Suppressor macrophage treated with lipopolysaccharide for 1 hour (primary cell): ENCODE measurements around the gene COMTD1.
"Not testable (repeated sequence)": the region's sequence is repeated elsewhere in the genome, so short reads cannot be mapped to it uniquely, and the experiment has no call there.

ENCODE experiments used
- DNase-seq, 3 donors: peaks; one replicate each; pipeline ENCODE4 v3.0.0-alpha.2; 2020 to 2022

Gene COMTD1

DNA sequence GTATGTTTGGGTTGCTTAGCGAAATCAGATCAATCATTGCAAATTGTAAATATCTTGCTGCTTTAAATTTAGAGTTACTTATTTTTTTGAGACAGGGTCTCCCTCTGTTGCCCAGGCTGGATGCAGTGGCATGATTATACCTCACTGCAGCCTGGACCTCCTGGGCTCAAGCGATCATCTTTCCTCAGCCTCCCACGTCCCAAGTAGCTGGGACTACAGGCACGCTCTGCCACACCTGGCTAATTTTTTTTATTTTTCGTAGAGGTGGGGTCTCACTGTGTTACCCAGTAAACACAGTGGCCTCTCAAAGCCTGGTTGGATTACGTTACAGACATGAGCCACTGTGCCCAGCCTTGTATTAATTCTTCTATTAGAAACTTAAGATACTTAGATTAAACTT is 23.4 kb downstream of the COMTD1 start:
- no peak for DNase-seq

DNA sequence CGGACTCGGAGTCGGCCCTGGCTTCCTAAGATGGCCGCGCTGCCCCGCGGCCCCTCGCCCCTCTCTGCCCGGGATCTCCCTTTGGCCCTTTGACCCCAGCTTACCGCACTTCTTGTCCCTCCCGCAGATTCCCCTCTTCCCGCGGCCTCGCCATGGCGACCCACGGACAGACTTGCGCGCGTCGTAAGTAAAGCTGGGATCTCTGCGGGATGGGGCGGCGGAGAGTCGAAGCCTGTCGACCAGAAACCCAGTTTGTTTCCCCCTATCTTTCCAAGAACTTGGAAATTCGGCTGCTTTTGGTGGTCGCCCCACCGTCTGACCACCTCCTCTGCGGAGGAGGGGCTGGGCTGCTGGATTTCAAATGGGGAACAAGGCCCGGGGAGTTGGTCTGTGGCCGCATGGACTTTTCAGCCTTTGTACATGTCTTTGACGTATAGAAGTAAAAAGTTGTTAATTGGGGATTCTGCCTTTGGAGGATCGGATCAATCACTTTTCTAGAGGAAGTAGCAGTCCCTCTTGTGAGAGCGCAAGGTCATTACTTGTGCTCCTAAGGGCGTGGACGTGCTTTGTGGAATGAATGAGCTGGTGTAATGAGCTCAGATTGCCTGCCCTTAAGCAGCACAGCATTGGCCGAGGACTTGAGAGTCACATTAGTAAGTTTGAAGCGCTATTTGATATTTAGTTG is 24.6 kb downstream of the COMTD1 start:
- peak; percentile 58 to 69 (median 62) for DNase-seq

DNA sequence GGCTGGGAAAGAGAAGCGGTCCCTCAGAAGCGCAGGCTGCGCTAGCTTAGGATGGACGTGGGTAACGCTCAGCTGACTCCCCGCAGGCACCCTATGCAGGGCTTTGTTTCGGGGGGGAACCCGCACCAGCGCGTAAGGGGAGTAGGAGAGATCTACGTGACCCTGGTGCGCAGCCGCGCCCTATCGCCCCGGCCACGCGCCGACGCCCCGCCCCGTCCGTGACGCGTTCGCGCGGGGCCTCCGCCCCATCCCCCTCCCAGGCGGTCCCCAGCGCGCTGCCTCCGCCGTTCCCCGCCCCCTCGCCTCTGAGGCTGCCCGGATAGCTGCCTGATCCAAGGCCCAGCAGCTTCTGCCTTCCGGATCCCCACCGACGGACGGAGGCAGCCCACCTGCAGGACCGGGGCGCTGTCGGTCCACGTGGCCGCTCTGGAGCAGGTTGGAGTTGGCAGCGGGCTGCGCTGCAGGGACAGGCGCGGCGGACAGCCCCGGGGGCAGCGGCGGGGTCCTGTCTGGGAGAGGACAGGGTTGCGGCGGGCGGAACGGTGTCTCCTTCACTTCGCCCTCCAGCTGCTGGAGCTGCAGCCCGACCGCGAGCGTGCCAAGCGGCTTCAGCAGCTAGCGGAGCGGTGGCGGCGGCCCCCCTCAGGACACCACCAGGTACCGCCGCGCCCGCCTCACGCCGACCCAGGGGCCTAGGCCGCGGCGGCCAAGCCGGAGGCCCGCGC is 25.3 kb downstream of the COMTD1 start, which contains the start of gene VDAC2:
VDAC2 (plus strand) TSS at position 515 of the 725 bp plus-strand sequence. CDS start 363 bp downstream, outside the sequence.
- DNase-seq = peak; percentile 90 to 98 (median 97)

DNA sequence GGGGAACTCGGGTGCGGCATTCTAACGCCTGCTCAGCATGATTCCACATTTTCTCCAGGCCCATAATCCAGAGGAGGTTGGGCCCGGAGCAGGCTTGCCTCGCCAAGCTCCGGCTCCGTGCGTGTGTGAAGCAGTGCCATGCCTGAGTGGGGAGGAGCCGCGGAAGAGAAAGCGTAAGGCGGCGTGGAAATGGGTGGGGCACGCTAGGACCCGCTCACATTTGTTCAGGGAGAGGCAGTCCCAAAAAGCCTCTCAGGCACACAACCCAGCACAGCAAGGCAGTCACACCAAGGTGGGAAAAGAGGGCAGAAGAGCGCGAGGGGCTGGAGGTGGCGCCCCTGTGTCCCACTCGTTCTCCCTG is 25.9 kb downstream of the COMTD1 start:
- peak; percentile 79 to 86 (median 79) for DNase-seq

DNA sequence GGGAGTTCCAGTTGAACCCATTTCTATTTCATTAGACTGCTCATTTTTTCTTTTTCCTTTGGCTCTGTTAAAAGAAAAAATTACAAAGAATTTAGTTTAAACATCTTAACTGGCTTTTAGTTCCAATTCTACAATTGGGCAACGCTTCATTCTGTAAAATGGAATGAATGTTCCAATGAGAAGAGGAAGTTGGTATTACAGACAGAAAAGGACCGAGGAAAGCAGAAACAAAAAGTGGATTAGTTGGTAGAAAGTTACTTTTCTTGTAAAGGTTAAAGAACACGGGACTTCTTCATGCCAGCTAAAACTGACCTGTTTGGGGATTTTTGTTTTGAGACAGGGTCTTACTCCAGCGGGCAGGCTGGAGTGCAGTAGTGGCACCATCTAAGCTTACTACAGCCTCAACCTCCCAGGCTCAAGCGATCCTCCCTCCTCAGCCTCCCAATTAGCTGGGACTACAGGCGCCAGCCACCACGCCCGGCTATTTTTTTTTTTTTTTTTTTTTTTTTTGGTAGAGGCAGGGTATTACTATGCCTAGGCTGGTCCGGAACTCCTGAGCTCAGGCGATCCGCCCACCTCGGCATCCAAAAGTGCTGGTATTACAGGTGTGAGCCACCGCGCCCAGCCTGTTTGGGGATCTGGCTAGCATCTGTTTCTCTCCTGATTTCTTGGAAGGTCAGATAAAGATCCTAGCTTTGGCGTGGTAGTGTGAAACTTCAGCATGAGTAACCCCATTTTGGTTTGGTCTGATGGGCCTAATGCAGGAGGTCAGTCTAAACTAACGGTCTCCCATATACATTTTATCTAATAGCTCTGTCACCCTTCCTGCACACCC is 26.5 kb downstream of the COMTD1 start:
- DNase-seq = peak; percentile 13 to 41 (median 35)

DNA sequence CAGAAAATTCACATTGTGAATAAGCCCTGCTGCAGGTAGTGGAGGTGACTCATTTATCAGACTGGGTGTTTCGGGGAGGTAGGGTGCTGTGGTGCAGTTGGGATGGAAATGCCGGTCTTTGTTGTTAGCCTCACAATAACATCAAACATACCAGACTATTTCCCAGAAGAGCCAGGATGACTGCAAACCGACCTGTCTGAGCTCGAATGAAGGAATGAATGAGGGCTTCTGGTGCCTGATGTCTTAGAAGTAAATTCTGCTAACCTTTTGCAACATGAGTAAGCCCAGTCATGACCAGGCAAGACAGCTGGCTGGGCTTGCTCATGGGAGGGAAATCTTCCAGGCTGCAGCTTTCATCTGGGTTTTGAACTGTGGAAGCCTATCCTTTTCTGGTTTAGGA is 27.6 kb downstream of the COMTD1 start:
- DNase-seq = no peak

DNA sequence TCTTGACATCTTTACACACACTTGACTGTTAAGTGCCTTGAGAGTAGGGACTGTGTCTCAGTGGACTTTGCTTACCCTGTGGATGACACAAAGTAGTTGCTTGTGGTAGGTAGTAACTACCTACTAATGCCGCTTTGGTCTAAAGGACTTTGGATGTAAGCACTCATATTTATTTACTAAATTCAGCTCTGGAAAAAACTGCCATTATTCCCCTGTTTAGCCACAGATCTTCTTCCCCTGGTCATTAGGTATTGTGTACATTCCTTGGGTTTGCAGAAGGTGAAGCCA is 28.0 kb downstream of the COMTD1 start:
- DNase-seq = no peak

DNA sequence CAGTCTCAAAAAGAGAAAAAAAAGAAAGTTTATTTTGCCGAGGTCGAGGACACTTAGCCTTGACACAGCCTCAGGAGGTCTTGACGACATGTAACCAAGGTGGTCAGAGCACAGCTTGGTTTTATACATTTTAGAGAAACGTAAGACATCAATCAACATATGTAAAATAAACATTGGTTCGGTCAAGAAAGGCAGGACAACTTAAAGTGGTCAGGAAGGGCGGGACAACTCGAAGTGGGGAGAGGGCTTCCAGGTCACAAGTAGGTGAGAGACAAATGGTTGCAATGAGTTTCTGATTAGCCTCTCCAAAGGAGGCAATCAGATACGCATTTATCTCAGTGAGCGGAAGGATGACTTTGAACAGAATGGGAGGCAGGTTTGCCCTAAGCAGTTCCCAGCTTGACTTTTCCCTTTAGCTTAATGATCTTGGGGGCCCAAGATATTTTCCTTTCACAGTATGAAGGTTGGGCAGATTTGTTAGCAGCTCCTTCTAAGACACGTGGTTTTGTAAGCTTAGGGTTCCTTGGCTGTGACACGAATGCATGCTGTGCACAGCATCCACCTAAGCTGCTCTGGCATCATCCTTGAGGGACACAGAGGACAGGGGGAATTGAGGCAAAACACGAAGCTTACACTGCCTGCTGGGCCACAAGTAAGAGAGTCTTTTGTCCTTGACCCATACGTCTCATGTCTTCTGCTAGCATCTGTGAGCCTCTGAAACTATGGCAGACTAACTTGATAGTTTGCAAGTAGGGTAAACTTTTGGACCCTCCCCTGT is 28.5 kb downstream of the COMTD1 start:
- DNase-seq = no peak

DNA sequence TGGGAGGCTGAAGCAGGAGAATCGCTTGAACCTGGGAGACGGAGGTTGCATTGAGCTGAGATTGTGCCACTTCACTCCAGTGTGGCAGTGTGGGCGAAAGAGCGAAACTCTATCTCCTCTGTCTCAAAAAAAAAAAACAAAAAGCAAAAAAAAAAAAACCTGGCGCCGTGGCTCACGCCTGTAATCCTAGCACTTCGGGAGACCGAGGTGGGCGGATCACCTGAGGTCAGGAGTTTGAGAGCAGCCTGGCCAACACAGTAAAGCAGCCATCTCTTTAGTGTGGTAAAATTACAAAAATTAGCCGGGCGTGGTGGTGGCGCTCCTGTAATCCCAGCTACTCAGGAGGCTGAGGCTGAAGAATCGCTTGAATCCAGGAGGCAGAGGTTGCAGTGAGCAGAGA is 29.1 kb downstream of the COMTD1 start:
- not testable (repeated sequence) for DNase-seq

DNA sequence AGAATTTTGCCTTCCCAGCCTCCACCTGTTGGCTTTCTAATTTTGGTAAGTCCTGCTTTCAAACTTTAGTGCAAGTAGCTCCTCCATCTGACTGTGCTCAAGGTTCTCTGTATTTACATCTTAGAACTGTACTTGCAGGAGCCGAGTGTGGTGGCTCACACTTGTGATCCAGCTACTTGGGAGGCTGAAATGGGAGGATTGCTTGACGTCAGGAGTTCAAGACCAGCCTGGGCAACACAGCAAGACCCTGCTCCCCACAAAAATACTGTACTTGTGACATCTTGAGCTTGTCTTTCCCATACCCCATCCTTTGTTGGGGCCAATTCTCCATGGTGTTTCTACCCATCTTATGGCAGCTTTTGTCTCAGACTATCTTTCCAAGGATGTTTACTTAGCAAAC is 29.8 kb downstream of the COMTD1 start:
- DNase-seq = no peak

DNA sequence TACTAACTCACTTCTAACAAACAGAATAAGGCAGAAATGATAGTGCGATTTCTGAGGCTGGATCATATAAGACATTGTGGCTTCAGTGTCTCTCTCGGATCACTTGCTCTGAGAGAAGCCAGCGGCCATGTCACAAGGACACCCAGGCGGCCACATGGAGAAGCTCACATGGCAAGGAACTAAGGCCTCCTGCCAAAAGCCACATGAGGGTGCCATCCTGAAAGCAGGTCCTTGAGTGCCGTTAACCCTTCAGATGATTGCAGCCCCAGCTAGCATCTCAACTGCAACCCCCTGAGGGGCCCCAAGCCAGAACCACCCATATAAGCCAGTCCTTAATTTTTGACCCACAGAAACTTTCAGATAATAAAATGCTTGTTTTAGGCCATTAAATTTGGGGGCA is 32.0 kb downstream of the COMTD1 start:
- no peak for DNase-seq

DNA sequence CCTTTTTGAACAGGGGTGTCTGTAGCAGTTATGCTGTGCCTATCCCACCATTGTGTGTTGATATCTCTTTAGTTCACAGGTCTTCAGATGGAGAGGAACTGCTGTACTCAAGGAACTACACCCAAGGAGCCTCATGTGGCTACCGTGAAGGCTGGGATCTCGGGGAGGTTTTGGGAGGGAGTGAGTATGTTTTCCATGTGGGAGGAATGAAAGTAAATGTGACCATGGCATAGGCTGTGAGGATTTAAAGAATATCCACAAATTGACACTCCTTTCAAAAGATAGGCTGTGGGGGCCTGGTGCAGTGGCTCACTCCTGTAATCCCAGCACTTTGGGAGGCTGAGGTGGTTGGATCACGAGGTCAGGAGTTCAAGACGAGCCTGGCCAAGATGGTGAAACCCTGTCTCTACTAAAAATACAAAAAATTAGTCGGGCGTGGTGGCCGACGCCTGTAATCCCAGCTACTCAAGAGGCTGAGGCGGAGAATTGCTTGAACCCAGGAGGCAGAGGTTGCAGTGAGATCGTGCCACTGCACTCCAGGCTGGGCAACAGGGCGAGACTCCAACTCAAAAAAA is 32.6 kb downstream of the COMTD1 start:
- DNase-seq = not testable (repeated sequence)

DNA sequence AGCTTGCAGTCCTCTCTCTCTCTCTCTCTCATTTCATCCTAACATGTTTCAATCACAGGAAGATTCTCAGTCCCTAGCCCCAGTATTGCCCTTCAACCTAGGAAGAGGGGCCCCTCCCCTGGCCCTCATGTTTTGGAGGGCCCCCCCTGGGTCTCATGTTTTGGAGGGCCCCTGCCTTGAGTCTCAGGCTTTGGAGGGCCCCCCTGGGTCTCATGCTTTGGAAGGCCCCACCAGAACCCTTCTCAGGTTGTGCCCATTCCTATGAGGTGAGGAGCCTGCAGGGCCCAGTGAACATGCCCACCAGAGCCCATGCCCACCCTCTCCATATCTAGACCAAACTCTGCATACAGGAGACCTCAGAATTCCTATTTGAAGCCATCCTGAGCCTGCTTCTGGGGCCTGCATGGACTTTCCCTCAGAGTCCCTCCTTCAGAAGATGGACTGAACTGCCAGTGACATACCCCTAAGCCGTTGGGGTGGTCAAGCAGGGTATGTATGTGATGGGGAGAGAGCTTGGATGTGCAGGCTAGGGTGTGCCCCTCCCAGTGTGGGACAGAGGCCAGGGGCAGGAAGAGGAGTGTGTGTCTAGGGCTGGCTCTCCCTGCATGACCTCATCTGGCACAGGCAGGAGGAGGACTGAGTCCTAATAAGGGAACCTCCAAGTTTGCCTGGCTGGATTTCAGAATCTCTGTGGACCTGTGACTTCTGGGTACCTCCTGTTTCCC is 33.3 kb downstream of the COMTD1 start:
- DNase-seq = peak; percentile 30 to 43 (median 31)

DNA sequence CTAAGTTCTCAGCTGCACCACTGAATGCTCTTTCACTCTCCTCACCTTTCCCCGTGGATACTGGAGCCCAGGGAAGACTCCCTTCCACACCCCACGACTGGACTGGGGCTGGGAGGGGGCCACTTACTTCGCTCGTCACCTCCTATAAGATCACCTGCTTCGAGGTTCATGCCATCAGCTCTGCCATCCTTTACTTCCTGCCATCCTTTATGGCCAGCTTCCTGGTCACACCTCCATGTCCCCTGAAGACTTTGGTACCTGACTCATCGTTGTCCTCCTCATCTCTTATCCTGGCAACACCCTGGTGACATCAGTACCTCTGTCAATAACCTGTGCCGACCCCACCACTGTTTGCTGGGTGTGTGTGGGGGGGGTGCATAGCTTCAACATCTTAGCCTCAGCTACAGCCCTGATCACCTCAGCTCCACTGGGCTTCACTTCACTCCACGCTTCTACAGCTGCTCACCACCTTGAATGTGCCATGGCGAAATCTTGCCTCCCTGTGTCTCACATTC is 33.9 kb downstream of the COMTD1 start:
- DNase-seq = no peak

DNA sequence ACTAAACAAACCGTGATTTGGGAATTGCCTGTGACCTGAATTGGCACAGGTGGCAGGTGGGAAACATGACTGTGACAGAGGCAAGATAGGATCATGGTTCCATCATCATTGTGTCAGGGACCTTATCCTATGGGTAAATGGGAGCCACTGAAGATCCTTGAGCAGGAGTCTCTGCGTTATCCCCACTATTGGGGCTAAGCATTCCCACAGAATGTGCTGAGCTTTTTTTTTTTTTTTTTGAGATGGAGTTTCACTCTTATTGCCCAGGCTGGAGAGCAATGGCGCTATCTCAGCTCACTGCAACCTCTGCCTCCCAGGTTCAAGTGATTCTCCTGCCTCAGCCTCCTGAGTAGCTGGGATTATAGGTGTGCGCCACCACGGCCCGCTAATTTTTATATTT is 35.8 kb downstream of the COMTD1 start:
- DNase-seq = not testable (repeated sequence)

DNA sequence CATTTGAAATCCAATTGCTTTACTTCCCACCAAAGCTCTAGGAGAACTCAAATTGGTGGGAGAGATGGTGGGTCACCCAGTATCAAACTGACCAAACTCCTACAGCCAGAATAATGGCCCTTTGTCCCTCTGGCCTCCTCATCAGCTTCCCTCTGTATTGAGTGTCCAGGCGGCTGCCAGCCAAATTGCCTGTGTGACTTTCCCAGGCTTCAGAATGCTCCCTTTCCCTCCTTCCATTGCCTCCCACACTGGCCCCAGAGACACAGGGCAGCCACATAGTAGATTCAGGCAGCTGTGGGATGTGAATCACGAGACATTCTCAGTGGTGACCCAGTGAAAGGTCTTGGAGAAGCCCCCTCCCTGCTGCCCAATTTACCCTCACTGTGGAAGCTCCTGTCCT is 37.9 kb downstream of the COMTD1 start:
- DNase-seq = no peak

DNA sequence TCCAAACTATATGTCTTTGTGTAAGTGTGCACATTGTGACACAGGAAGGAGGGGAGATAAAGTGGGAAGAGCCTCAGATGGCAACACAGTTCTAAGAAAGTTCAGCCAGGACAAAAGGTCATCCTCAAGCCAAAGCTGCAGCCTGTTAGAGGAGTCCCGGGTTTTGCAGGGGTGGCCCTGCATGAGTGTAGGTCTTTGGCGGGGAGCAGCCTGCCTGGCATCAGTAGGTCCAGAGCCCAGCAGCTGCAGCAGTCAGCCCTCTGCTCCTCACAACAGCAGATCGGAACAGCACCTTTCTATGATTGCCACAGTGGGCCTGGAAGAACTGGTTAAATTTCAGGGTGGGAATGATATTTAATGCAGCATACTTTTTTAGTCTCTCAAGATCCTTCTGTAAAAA is 38.7 kb downstream of the COMTD1 start:
- DNase-seq = no peak

DNA sequence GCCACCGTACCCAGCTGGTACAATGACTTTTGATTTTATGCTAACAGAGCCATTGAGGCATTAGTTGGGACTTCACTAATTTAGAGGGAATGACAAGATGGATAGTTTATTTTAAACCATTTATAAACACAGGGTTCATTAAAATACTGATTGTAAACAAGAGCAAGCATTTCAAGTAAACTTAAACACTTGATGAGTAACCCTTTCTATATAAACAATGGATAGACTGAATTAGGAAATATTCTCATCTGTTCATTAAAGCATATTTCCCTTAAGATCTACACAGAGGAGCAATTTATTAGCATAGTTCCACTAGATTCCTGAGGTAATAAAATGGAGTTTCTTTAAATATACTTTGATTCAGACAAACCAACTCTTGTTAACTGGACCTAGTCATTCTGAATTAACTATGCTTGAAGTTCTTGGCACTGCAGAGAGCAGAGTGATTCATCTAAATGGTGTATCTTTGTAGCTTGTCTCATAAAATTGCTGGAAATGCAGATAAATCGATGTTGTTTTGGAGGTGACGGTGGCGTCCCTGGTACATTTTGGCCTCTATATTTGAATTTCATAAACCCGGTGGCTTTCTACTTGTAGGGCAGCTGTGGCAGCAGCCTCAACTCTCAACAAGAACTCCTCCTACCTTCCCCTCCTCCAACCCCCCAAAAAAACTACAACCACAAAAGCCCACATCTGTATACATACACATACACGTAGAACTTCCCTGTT is 40.6 kb downstream of the COMTD1 start:
- DNase-seq = no peak

DNA sequence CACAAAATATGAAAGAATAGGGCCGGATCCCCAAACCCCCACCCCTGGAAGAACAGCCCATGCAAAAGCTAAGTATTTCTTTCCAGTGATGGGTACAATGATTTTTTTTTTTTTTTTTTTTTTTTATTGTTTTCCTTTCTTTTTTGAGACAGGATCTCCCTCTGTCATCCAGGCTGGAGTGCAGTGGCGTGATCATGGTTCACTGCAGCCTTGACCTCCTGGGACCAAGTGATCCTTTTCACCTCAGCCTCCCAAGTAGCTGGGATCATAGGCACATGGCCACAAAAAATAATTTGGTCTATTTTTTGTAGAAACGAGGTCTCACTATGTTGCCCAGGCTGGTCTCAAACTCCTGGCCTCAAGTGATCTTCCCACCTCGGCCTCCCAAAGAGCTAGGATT is 41.1 kb downstream of the COMTD1 start:
- not testable (repeated sequence) for DNase-seq

DNA sequence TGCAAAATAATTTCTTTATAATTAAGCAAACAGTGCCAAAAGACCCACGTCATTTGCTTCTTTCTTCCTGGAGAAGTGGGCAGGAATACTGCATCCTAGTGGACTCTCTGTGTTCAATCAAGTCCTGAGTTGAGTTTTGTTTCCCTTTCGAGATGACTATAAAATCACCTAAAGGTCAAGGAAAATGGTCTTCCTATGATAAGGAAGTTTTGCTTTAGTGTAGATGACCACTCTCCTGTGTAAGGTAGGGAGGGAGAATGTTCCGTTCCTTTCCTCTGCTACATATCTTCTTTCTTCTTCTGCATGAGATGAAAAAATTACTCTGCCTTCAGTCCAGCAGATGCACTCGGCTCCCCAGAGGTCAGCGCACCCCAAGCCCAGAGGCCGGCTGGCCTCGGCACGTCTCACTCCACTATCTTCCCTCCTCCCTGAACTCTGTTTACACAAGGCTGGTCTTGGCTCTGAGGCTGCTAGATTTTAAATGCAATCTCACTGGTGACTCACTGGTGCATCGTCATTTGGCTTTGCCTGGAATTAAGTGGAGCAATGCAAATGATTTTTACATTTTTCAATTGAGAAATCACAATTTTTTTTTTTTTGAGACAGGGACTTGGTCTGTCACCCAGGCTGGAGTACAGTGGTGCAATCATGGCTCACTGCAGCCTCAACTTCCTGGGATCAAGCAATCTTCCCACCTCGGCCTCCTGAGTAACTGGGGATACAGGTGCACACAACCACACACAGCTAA is 43.8 kb downstream of the COMTD1 start:
- peak; percentile 72 to 90 (median 83) for DNase-seq
